Body of pancreas (tissue), 4 donors: Measurements from ENCODE around the gene TPD52L1. TPM values are rescaled to one million over a fixed set of nuclear protein-coding genes. Genes with fewer than 3 reads are reported as not detected.
"Not testable (repeated sequence)": the region's sequence is repeated elsewhere in the genome, so short reads cannot be mapped to it uniquely, and the experiment has no call there.

Source experiments
- ATAC-seq: fragments of 150-250 bp; one replicate; pipeline ENCODE4 v1.9.1; 2016
- DNase-seq, 4 donors: peaks; one replicate each; pipeline ENCODE4 v3.0.0-alpha.2; 2019
- H3K27ac ChIP-seq, 4 donors: fragments of 200-600 bp; sonication (generic); 1 replicate in 3 of 4; 2 replicates in 1 of 4; pipeline versions ENCODE4 v1.5.1 to v1.6.1; 2016 to 2019; ENCODE audit warnings: mild to moderate bottlenecking in 1 of 4, mixed read lengths in 1 of 4, moderate library complexity in 1 of 4
- H3K27me3 ChIP-seq, 2 donors: fragments of 200-600 bp; sonication (generic); one replicate each; pipeline ENCODE4 v1.6.0; 2016; ENCODE audit warnings: mild to moderate bottlenecking in 1 of 2
- H3K36me3 ChIP-seq, 2 donors: fragments of 200-600 bp; sonication (generic); replicated peaks in 1 of 2; 2 replicates each; pipeline ENCODE4 v1.5.1; 2016; ENCODE audit warnings: low read depth in 2 of 2; ENCODE audit not compliant: insufficient read depth in 1 of 2
- H3K4me1 ChIP-seq: fragments of 200-600 bp; sonication (generic); one replicate; pipeline ENCODE4 v1.6.0; 2016
- H3K4me3 ChIP-seq, 2 donors: fragments of 200-600 bp; sonication (generic); 1 replicate in 1 of 2; 2 replicates in 1 of 2; pipeline ENCODE4 v1.5.1; 2016 to 2019
- H3K9me3 ChIP-seq, 3 donors: fragments of 200-600 bp; sonication (generic); 1 replicate in 2 of 3; 2 replicates in 1 of 3; pipeline ENCODE4 v1.5.1; 2016
- CTCF ChIP-seq, 7 experiments: fragments of 450-650 bp in 4 of 7; fragments of 200-600 bp in 3 of 7; sonication (generic) in 3 of 7; IDR thresholded peaks; one replicate each; pipeline ENCODE4 v1.5.1; 2016 to 2019; ENCODE audit warnings: antibody characterized with exemption in 7 of 7
- POLR2A ChIP-seq, 3 donors: fragments of 450-650 bp; IDR thresholded peaks; one replicate each; pipeline ENCODE4 v1.6.1; 2016; ENCODE audit warnings: antibody characterized with exemption in 3 of 3, mild to moderate bottlenecking in 2 of 3
- WGBS, 2 donors: methylation state at CpG; one replicate each; pipeline ENCODE4 v1.1.5; 2017; 5-methylcytosine and 5-hydroxymethylcytosine counted together
- intact Hi-C: fragments of 100-400 bp; cut with DNase I; formaldehyde crosslinking; loops from one replicate; pipeline ENCODE4 v1.15.1; 2023
- total RNA-seq, 2 donors: library from RNA; depleted of rRNA; stranded (reverse); fragments of >200 nt; gene quantifications; one replicate each; pipeline ENCODE4 v1.1.0, GENCODE V29; 2016

Gene TPD52L1
- total RNA-seq, 2 donors from 2014 or later = 33.3 to 101 TPM

GRCh38 chr6:125123051-125123450 is 30.5 kb upstream of the TPD52L1 start:
- no peaks in the 10 kb centered on the region for H3K4me1 ChIP-seq
- no peak for TF ChIP-seq CTCF (IDR thresholded peaks at IDR 0.05)
- no peak for TF ChIP-seq POLR2A (IDR thresholded peaks at IDR 0.05)
- WGBS, 2 donors = 83 to 85% methylated on average over 3 of the region's 3 CpGs
- ATAC-seq (no peak), DNase-seq (no peak)
- no peak overlapping the region for H3K27ac ChIP-seq
- H3K9me3 ChIP-seq = no peaks in the 10 kb centered on the region
- H3K27me3 ChIP-seq = no peaks in the 10 kb centered on the region
- no peaks in the 10 kb centered on the region for H3K36me3 ChIP-seq
- intact Hi-C loops = no loop called here
- no peak overlapping the region for H3K4me3 ChIP-seq

- intact Hi-C loops = no loop called here
Observed at GRCh38 chr6:125123468-125124048, 30.0 kb upstream of the TPD52L1 start.

GRCh38 chr6:125124049-125124669 is 29.4 kb upstream of the TPD52L1 start:
- TF ChIP-seq POLR2A (IDR thresholded peaks at IDR 0.05) = no peak
- TF ChIP-seq CTCF (IDR thresholded peaks at IDR 0.05) = no peak
- no peak for ATAC-seq
- Histone ChIP-seq H3K4me1 (no peaks in the 10 kb centered on the region), H3K27ac (no peak overlapping the region), H3K36me3 (no peaks in the 10 kb centered on the region), H3K27me3 (no peaks in the 10 kb centered on the region), H3K4me3 (no peak overlapping the region), H3K9me3 (no peaks in the 10 kb centered on the region)
- intact Hi-C loops = no loop called here
- 86 to 97% methylated on average over 4 to 6 of the region's 6 CpGs for WGBS, 2 donors
- no peak for DNase-seq

More at GRCh38 chr6:125123468-125124048, 30.0 kb upstream of the TPD52L1 start:
- H3K4me3 ChIP-seq = no peak overlapping the region
- no peaks in the 10 kb centered on the region for H3K27me3 ChIP-seq
- no peaks in the 10 kb centered on the region for H3K9me3 ChIP-seq
- H3K4me1 ChIP-seq = no peaks in the 10 kb centered on the region
- no peak for ATAC-seq
- 83 to 89% methylated on average over 8 of the region's 8 CpGs for WGBS, 2 donors
- TF ChIP-seq CTCF (IDR thresholded peaks at IDR 0.05) (no peak), POLR2A (IDR thresholded peaks at IDR 0.05) (no peak)
- no peaks in the 10 kb centered on the region for H3K36me3 ChIP-seq
- no peak for DNase-seq
- no peak overlapping the region for H3K27ac ChIP-seq

GRCh38 chr6:125125856-125126255 is 27.7 kb upstream of the TPD52L1 start:
- H3K27ac ChIP-seq, H3K27me3 ChIP-seq, H3K36me3 ChIP-seq, intact Hi-C loops, H3K4me3 ChIP-seq, H3K4me1 ChIP-seq, H3K9me3 ChIP-seq, ATAC-seq, DNase-seq: not testable (repeated sequence)
- 95 to 98% methylated on average over 9 to 21 of the region's 23 CpGs for WGBS, 2 donors

- Histone ChIP-seq H3K27me3 (no peaks in the 10 kb centered on the region), H3K9me3 (no peaks in the 10 kb centered on the region), H3K4me1 (no peaks in the 10 kb centered on the region), H3K4me3 (no peak overlapping the region), H3K36me3 (no peaks in the 10 kb centered on the region), H3K27ac (no peak overlapping the region)
- WGBS, 2 donors = 76 to 81% methylated on average over 4 of the region's 4 CpGs
- ATAC-seq = no peak
- no peak for DNase-seq
- no peak for TF ChIP-seq CTCF (IDR thresholded peaks at IDR 0.05)
- no peak for TF ChIP-seq POLR2A (IDR thresholded peaks at IDR 0.05)
- intact Hi-C loops = no loop called here
Observed at GRCh38 chr6:125129354-125129753, 24.2 kb upstream of the TPD52L1 start.
